SK-MEL-5 (cell line): ENCODE measurements around the gene HAUS7. TPM values are rescaled to one million over a fixed set of nuclear protein-coding genes. Genes with fewer than 3 reads are reported as not detected.

Source experiments
- DNase-seq: peaks from one replicate; pipeline ENCODE4 v3.0.0-alpha.2; 2016; ENCODE audit warnings: low read depth, low spot score
- in situ Hi-C: cut with HindIII; loops from 2 replicates; pipeline ENCODE4 v1.10.0; 2016; ENCODE audit warnings: low sequenced_read_pairs, high pct_unique_total_duplicates, low pct_unique_long_range_greater_than_20kb
- total RNA-seq: library from RNA; depleted of rRNA; stranded (reverse); fragments of >200 nt; shearing (Covaris generic); gene quantifications from 2 replicates; pipeline ENCODE4 v1.2.3, GENCODE V29; 2014

HAUS7 gene
- total RNA-seq, 1 experiment from 2014 or later = 22.1 TPM

DNA sequence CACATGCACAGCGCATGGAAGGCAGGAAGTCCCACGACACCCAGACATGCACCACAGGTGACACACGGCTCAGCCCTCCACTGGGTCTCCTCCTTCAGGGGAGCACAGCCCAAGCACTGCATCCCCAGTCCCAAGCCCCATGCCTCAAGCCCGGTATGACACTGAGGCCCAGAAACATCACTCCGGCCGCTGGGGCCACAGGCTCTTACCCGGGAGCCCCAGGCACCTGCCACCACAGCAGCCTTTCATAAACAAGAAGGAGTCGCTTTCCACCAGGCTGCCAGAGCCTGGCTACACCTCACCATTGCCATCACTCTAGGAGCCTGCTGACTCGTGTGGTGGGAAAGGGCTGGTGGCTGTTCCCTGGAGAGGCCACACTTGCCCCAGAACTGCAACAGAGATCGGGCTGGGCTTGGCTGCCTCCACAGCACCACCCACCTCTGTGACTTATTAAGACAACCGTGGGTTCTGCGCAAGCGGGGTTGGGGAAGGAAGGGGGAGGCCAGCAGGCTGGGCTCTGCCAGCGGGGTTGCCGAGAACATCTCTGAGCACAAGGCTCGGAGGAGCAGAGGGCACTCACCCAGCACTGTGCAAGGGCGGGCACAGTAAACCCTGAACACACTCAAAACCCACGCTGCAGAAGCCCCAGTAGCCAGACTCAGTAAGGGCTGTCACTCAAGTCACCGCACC is 4.5 kb downstream of the HAUS7 start:
- in situ Hi-C loops = no loop called here
- DNase-seq = no peak

DNA sequence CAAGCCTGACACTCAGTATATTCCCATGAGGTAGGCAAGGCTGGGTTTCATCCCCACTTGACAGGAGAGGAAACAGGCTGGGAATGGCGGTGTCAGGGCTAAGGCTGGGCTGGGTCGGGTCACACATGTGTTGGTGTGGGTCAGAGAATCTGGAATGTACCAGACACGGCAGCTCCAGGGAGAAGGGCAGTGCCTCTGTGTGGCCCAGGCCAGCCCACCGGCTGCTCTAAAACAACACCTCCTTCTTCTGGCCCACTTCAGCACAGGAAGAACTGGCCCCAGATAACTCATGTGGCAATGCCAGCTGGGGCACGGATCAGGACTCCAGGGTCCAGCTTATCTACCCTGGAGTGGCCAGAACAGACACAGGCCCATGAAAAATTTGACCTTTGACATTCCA is 6.3 kb downstream of the HAUS7 start:
- no peak for DNase-seq
- in situ Hi-C loops = no loop called here

DNA sequence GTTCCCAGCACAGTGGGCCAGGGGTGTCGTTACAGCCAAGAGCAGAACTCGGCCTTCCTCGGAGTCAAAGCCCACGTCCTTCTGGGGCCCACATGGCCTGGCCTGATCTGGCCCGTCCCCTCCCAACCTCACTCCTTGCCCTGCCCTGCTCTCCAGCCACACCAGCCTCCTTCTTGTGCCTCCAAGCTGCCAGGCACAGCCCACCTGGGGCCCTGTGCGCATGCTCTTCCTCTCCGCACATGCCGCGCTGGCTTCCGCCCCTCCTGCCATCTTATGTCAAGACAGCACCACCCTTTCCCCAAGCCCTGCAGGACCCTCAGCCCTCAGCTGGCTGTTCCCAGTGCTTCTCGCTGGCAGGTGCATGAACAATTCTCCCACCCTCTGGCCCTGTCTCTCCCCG is 6.8 kb downstream of the HAUS7 start:
- DNase-seq = no peak
- in situ Hi-C loops = no loop called here

DNA sequence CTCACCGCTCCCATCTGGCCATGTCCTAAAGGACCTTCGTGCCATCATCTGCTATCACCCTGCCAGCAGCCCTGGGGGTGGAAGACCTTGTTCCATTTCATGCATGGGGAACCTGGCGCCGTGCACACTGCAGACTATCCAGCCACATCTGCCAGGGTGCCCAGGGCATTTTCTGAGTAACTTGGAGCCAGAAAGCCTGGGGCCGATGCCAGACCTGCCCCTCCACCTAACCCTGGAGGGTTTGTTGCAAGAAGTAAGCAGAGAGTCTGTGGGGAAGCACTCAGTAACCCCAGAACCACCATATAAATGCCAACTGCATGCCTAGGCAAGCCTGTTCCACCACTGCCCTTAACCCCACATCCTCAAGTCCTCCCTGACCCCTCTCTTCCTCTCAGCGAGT is 7.3 kb downstream of the HAUS7 start:
- in situ Hi-C loops = no loop called here
- no peak for DNase-seq

DNA sequence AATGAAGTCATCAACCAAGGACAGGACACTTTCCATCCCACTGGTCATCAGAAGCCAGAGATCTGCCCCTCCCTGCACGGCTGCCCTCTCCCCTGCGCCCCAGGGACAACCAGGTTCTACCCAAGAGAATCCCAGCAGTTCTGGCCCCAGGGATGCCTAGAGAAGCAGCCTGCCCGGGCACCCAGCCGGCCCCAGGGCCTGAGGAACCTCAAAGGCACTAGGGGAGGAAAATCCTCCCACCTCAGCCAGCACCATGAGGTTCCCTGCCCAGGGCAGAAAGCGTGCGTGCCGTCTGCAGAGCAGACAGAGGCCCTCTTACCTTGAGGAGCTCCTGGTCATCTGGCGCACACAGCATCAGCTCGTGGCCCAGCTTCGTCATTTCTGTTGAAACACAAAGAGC is 8.1 kb downstream of the HAUS7 start:
- DNase-seq = no peak

DNA sequence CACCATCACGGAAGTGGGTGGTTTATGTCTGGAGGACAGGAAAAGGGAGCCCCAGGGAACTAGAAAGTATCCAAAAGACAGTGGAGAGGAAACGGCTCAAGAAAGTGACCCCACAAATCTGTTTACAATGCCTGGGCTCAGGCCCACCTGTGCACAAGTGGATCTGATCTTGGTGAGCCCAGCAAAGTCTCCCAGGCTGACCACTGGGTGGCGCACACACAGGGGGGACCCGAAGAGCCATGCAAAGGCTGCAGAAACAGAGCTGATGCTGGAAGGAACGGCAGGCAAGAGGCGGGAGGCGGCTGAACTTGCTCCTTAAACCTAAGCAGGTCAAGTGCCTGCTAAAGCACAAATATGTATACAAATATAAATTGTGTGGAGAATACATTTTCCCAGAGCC is 9.6 kb downstream of the HAUS7 start:
- DNase-seq = peak; percentile 64
- in situ Hi-C loops = no loop called here

More for the DNA sequence above, 8.1 kb downstream of the HAUS7 start:
- in situ Hi-C loops = no loop called here

DNA sequence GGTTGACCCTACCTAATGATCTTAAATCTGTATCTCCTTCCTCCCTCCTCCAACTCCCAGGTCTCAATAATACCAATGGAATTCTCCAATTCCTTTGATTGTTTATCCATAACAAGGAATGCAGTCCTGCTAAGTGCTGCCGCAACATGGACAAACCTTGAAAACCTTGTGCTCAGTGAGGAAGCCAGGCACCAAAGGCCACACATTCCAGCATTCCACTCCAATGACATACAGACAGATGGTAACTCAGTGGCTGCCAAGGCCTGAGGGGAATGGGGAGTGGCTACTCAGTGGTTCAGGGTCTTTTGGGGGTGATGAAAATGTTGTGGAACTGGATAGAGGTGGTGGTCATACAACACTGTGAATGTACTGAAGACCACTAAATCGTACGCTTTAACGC is 10.4 kb downstream of the HAUS7 start:
- in situ Hi-C loops = no loop called here
- no peak for DNase-seq

DNA sequence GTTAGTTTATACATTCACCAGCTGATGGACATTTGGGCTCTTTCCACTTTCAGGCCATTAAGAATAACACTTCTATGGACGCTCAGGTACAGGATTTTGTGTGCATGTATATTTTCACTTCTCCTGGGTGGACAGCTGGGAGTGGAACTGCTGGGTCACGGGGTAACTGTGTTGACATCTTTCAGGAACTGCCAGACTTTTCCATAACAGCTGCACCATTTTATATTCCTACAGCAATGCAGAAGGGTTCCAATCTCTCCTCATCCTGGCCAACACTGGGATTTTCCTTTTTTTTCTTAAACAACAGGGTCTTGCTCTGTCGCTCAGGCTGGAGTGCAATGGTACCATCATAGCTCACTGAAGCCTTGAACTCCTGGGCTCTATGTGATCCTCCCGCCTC is 11.9 kb downstream of the HAUS7 start:
- no peak for DNase-seq
- in situ Hi-C loops = no loop called here

DNA sequence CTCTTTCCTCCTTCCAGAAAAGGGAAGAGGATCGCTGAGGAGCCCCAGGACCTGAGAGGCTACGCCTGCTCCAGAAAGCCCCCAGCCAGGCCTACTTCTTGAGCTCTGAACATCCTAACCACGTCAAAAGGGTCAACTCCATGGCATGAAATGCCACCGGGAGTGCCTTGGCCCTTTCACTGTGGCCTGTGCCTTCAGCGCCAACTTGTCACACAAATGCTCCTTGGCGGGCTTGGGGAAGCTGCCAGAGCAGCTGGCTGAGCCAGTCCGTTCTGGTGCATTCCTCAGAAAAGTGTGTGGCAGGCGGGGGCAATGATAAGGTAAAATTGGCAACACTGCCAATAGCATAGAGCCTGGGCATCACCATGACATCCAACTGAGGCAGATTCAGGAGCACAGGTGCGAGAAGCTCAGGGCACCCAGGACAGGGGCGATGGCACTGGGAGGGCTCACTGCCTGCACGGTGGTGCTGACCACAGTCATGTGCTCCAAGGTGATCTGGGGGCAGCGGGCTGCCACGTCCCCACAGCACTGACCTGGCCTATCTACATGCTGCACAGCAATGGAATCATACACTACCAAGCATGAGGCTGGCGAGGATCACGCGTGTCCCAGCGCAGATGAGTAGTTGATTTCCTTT is 12.4 kb downstream of the HAUS7 start:
- in situ Hi-C loops = no loop called here

DNA sequence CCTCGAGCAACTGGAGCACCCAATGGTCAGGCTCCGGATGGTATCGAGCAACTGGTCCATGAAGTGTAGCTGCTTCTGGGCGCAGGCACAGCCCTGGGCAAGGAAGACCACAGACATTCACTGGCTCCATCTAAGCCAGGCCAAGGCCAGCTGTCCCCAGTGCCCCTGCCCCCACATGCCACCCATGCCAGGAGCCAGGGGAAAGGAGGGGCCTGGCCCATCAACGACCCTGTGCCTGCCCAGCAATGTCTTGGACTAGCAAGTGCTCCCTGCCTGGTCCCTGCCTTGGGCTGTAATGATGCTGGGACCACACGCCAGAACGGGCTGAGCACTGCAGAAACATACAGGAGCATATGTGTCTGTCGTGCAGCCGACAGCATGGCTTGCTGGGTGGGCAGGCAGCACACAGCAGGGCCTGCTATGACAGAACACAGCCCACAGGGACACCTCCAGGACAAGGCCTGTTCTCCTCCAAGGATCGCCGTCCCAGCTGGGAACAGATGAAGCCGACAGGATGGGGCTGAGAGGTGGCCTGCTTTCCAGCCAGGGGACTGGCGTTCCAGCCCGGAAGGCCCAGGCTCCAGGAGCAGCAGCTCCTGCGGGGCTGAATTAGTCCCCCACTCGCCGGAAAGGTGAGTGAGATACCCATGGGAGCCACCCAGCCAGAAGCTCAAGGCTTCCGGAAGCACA is 13.1 kb downstream of the HAUS7 start:
- DNase-seq = no peak
- in situ Hi-C loops = no loop called here

More for the DNA sequence above, 12.4 kb downstream of the HAUS7 start:
- DNase-seq = no peak

DNA sequence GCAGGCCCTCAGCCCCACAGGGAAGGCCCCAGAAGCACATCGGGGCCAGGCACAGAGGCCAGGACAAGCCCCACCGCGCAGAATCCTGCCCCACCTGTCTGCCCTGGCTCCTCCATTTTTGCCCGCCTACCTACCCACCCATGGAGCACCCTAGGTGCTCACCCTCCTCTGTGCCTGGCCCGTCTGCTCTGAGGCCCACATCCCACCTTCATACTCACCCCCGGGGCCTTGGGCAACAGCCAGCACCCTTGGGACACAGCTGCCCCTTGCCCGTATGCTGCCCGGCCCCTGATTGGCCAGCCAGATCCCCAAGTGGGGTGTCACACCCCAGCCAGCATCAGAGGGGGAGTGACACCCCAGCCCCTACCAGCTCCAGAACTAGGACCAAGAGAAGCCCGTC is 13.7 kb downstream of the HAUS7 start:
- in situ Hi-C loops = no loop called here
- DNase-seq = no peak

DNA sequence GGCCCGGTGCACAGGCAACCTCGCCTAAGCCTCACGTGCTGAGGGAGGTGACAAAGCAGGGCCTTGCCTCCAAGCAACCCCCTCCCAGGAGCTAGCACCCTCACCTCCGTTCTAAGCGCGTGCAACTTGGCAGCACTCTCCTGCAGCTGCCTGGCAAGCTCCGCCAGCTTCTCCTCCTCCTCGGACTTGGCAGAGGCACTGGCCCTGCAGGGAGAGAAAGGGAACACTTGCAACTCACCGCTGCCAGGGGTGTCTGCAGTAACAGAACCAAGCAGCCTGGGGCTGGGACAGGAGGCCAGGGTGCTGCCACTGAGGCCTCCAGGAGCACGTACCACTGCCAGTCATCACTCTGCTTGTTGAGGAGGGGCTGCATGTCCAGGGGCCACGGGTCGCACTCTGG is 14.2 kb downstream of the HAUS7 start:
- in situ Hi-C loops = no loop called here
- DNase-seq = no peak

DNA sequence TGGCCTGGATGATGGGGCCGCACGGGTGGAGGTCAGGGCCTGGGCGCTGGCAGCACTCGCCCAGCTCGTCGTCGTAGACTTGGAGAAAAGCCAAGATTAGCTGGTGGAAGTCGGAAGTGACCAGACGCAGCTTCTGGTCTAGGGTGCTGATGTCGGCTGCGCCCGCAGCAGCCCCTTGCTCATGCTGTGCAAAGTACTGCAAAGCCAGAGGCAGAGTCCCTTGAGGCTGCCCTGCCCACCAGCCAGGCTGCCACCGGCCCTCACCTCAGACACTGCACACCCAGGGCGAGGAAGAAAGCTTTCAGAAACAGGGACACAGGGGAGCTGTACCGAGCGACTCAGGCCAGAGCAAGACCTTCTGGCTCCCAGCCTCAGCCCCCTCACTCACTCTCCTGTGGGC is 14.8 kb downstream of the HAUS7 start:
- no peak for DNase-seq
- in situ Hi-C loops = no loop called here

DNA sequence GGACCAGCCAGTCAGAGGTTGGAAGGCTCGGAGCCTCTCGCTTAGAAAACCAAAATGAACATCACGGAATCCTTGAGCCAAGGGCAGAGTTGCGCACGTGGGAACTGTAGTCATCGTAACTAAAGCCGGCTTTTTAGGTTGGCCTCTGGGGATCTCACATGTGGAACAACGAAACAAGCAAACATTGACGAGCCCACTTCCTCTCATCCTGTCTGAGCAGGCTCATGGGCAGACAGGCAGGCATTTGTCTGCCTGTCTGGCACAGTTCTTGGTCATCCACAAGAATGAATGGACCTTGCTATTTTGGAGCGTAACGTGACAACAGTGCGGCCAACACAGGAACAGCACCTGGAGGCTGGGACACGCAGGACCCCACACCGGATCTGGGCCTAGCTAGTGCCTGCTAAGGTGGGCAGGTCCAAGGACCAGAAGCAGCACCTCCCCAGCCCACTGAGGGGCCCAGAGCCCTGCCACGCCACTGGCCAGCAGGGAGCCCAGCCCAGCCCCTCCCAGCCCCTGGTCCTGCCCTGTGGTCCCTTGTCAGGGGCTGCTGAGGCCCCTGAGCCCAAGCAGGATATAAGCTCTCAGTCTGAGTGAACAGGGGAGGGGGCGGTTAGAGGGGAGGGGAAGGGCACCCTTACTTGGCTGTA is 15.3 kb downstream of the HAUS7 start:
- DNase-seq = peak; percentile 91
- in situ Hi-C loops = no loop called here

DNA sequence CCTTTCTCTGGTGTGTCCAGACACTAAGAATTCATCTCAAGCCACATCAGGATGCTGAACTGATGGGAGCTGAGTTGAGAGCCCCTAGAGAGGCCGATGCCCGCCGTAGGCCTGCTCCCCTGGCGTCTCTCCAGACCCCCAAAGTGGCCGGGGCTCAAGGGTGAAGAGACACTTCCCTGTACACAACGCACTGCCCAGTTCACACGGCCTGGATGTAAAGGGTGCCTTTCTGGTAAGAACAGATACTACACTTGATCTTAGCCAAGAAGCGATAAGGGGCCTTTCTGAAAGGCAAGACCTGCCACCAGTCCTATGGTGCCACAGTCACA is 19.5 kb downstream of the HAUS7 start:
- in situ Hi-C loops = no loop called here
- DNase-seq = no peak

DNA sequence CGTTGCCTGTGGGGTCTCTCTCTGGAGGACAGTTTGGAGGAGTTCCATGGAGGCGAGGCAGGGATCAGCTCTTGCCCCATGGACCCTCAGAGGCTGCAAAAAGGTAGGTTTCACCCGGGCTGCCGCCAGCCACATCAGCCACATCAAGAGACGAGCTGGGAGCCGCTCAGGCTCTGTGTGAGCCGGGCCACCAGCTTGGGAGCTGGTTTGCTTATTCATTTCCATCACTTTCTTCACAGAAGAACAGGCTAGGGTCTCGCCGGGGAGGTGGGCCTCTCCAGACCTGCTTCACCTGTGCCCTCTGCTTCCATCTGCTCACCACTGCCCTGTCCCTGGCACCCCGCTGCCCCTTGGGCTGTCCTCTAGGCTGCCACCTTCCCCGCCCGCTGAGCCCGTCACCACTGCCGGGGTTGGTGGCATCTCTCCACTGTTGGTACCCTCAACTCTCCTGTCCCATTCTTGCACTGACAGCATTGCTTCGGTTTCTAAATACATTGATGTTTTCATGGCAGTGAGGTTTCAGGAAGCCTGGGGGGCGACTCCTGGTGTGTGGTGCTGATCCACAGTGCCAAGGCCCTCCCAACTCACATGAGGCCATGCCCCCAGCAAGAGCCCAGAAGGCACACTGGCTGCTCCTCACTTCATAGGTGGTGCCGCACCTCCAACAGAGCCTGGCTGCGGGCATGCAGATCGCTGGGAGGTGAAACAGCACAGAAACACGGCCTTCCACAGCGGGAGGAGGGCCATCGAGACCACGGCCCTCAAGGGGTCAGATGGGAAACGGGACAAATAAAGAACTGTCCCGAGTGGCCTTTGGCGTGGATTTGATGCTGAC is 20.0 kb downstream of the HAUS7 start:
- in situ Hi-C loops = no loop called here

DNA sequence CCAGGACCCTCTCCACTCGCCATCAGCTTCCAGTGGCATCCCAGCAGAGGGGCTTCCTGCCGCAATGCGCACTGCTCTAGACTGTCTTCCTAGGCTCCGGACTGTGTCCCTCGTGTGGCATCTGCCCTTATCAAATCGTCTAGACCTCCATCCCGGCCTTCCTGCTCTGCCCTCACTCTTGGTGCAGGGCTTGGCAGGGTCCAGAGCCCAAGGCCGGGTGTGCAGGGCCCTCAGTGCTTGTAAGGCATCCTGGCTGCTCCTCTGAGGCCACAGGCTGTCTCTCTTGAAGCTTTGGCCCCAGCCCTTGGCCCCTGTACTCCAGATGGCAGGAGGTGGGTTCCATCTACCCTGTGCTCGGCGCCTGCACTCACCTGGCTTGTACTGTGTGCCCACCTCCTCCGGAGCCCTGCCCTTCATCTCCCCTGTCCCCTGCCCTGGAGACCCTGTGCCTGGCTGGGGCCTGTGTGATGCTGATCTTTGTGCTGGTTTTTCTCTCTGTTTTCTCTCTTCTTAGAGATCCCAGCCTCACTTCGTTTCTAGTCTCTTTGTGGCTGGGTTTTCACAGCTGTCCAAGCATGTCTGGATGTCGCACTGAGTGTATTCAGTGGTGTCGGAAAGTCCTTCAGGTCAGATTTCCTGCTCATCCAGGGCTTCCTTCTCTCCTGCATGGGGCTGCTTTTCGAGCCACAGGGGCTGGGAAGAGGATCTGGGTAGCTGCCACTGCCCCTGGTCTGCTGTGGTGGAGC is 20.8 kb downstream of the HAUS7 start:
- in situ Hi-C loops = no loop called here
- no peak for DNase-seq

More for the DNA sequence above, 20.0 kb downstream of the HAUS7 start:
- no peak for DNase-seq
